GM12801 (cell line): ENCODE results near the gene FZR1.

Source experiments
- TF ChIP-seq, protein P1 (sequence below): IDR thresholded peaks from one replicate; pipeline ENCODE4 v1.5.1; 2011; ENCODE audit warnings: control low read depth; ENCODE audit not compliant: insufficient read length; ENCODE audit errors: extremely low read depth

Gene FZR1

GRCh38 chr19:3505598-3506383 lies at the start of gene FZR1:
FZR1 (plus strand) TSS chr19:3506311; CDS start chr19:3522990, 16,679 bp downstream.
- TF ChIP-seq, protein P1, sequence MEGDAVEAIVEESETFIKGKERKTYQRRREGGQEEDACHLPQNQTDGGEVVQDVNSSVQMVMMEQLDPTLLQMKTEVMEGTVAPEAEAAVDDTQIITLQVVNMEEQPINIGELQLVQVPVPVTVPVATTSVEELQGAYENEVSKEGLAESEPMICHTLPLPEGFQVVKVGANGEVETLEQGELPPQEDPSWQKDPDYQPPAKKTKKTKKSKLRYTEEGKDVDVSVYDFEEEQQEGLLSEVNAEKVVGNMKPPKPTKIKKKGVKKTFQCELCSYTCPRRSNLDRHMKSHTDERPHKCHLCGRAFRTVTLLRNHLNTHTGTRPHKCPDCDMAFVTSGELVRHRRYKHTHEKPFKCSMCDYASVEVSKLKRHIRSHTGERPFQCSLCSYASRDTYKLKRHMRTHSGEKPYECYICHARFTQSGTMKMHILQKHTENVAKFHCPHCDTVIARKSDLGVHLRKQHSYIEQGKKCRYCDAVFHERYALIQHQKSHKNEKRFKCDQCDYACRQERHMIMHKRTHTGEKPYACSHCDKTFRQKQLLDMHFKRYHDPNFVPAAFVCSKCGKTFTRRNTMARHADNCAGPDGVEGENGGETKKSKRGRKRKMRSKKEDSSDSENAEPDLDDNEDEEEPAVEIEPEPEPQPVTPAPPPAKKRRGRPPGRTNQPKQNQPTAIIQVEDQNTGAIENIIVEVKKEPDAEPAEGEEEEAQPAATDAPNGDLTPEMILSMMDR: no peak

DNA sequence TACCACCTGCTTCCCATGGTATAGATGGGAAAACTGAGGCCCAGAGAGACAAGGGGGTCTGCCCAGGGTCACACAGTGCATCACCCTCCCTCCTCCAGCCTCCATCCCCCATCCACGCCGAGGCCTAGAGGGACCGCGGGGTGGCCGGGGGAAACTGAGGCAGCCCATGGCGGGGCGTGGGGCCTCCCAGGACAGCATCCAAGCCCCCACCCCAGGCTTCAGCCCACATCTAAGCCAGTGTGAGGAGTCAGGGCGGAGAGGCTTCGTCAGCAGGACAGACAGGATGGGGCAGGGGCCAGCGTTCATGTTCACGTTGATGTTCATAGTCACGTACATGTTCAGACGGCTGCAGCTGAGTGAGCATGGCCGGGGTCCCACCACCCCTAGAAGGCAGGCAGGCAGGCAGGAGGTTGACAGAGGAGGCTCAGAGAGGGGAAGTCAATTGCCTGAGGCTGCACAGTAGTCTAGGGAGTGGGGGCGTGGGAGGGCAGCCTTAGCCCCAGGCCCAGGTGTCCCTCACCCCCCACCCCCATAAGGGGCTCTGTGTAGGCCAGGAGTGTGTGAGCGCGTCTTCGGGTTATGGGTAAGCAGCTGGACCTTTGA lies 49.1 kb upstream of the FZR1 start:
- TF ChIP-seq, protein P1: no peak

GRCh38 chr19:3457528-3458228 lies 48.4 kb upstream of the FZR1 start:
- TF ChIP-seq, protein P1: no peak

DNA sequence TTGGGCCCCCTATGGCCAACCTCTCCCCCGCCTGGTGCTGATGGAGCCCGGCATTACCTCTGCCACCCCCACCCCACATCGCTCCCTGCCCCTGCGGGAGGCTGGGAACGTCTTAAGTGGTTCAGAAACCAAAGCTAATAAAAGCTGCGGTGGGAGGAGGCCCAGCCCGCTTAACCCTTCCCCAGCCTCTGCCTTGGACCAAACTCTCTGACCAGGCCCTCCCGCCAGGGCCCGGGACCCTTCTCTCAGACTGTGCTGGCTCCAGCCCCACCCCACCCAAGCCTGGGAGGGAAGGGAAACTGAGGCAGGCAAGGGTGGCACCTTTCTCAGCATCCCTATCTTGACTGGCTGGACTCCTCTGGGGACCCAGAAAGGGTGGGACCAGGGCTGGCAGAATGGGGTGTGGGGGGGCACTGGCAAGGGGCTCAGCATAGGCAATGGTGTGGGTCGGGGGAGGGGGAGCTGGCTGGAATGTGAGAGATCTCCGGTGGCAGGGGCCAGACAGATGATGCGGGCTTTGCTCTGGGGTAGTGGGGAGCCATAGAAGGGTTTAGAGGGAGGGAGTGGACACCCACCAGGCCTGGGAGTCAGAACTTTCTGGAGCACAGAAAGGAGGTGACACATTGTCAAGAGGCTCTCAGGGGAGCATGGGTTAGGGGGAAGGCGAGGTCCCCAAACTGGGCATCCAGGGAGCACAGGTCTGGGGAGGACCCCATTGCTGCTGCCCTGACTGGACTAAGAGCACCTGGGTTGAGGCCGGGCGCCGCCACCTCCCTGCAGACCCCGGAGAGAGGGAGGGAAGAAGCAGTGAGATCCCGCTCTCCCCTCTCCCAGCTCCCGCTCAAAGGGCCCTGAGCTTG lies 47.7 kb upstream of the FZR1 start:
- TF ChIP-seq, protein P1: no peak

DNA sequence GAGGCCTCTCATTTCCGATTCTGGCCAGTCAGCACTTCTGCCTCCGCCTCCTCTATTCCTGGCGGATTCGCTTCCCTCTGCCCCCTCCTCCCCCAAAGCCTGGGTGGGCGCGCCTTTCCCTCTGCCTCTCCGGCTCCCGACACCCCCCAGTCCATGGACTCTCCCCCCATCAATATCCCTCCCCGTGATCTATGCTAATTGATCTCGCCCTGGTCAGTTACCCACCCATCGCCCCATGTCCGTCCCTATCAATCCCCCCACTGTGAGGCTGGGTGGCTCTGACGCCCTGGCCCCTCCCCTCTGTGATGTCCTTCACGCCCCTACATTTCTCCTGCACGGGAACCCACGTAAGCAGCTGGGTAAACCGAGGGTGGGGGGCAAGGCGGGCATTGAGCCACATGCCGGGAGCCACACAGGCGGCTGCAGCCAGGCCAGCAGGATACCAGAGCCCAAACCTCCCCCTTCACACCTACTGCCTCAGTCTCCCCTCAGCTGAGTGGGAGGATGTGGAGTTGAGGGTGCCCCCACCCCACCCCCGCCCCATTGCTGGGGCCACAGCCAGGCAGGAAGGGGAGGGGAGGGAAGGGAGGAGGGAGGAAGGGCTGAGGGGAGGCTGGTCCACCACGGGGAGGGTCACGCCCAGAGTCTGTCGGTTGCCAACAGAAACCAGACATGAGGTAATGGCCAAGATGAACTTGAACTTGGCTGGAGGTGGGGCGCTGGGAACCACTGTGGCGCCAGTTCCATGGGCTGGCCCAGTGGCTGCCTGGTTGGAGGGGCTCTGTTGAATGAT lies 46.8 kb upstream of the FZR1 start:
- TF ChIP-seq, protein P1: no peak

DNA sequence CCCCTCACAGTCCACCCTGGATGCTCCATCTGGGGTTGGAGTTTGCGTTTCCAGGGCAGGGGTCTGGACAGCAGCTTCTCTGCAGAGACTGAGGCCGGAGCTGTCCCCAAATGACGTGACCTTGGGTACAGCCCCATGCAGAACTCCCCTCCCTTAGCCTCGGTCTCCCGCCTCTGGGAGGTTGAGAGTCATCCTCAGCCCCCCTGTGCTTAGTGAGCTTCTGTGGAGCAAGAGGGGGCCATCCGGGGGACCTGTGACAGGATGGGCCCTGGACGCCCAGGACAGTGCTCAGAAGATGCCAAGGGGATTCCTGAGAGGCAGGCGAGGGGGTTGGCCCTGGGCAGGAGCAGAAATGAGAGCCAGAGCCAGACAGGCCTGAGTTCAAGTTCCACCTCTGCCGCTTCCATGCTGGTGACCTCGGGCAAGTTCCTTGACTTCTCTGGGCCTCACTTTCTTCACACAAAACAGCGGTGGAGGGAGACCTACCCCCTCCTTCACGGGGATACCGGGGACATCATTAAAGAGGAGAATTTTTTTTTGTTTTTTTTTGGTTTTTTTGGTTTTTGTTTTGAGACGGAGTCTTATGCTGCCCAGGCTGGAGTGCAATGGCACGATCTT lies 46.0 kb upstream of the FZR1 start:
- TF ChIP-seq, protein P1: no peak
